ENCODE measurements around the gene USP16. TPM values are rescaled to one million over a fixed set of nuclear protein-coding genes. Genes with fewer than 3 reads are reported as not detected.
A peak's percentile ranks its signal among the peaks of the same experiment; 100 is the strongest.
"Not testable (repeated sequence)": the region's sequence is repeated elsewhere in the genome, so short reads cannot be mapped to it uniquely, and the experiment has no call there.

USP16 gene
- total RNA-seq, 1 experiment from 2014 or later = 27.3 TPM

DNA sequence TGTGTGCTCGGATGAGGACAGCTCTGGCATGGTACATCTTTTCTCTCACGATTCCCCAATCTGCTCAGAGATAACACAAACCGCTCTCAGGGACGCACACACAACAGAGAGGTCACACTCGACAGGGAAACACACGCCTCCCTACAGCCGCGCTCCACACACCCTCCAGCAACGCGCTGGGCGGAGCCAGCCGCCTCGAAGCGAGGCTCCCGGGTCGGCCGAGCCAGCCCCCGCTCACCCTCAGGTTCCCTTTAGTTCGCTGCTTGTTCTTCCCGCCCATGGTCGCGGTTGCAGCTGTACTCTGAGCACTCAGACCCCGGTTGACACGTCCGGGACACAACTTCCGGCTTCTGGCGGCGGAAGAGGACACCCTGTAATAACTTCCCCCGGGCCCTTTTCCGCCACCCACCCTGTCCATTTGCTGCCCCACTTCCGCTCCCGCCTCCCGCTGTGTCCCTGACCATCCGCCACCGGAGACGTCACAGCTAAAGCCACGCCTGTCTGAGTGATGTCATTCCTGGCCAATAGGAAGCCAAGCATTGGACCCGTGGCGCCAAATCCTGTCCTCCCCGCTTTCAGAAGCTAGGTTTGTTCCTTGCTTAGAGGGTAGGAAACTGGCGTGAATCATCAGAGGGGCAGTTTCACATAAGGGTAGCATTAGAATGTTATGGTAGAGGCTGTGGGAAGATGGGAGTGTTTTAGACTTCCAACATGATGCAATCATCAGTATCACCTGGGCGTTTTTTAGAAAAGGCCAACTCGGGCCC lies 31.8 kb upstream of the USP16 start, which contains the start of gene LTN1:
Gene LTN1, minus strand, starts transcription at position 352 of the 767 bp plus-strand sequence. Its CDS starts 72 bp downstream, at position 280.
- H4K20me1 ChIP-seq (ENCODE audit: insufficient read depth, low read depth, low read length) = no peaks in the 10 kb centered on the region
- H2AFZ ChIP-seq (ENCODE audit: low read length) = 0 out of 2 replicates have a peak within 1 kb of the TSS, but pooled peaks have one; percentile 52
- peak within 1 kb of the TSS; percentile 82 for H3K4me2 ChIP-seq (ENCODE audit: low read depth, low read length, poor library complexity, severe bottlenecking)
- no peaks in the 10 kb centered on the region for H3K9me3 ChIP-seq (ENCODE audit: low read length)
- H3K9ac ChIP-seq (ENCODE audit: low read length) = peak within 1 kb of the TSS; percentile 82
- H3K36me3 ChIP-seq (ENCODE audit: insufficient read depth, low read length) = no peaks in the 10 kb centered on the region
- peak within 1 kb of the TSS; percentile 72 for H3K27ac ChIP-seq (ENCODE audit: low read length)
- DNase-seq = peak; percentile 100
- H3K79me2 ChIP-seq (ENCODE audit: low read length) = peaks cover 46% of the 10 kb centered on the region
- H3K4me1 ChIP-seq (ENCODE audit: low read length) = peaks cover 26% of the 10 kb centered on the region
- peak within 1 kb of the TSS; percentile 80 for H3K4me3 ChIP-seq (ENCODE audit: low read length)
- no peaks in the 10 kb centered on the region for H3K9me2 ChIP-seq (replicated peaks; ENCODE audit: insufficient read depth, low read length)
- H3K27me3 ChIP-seq (ENCODE audit: low read length) = no peaks in the 10 kb centered on the region

GRCh38 chr21:28993293-28993629 lies 31.2 kb upstream of the USP16 start:
- peak overlapping the region; percentile 70; the same call in 1 of the 2 replicates for H3K27ac ChIP-seq (ENCODE audit: low read length)
- H3K4me1 ChIP-seq (ENCODE audit: low read length) = peaks cover 26% of the 10 kb centered on the region
- H3K36me3 ChIP-seq (ENCODE audit: insufficient read depth, low read length) = no peaks in the 10 kb centered on the region
- DNase-seq = no peak
- H4K20me1 ChIP-seq (ENCODE audit: insufficient read depth, low read depth, low read length) = no peaks in the 10 kb centered on the region
- H3K79me2 ChIP-seq (ENCODE audit: low read length) = peaks cover 41% of the 10 kb centered on the region
- H3K9me2 ChIP-seq (replicated peaks; ENCODE audit: insufficient read depth, low read length) = no peaks in the 10 kb centered on the region
- H3K9ac ChIP-seq (ENCODE audit: low read length) = peak overlapping the region; percentile 77
- H3K4me2 ChIP-seq (ENCODE audit: low read depth, low read length, poor library complexity, severe bottlenecking) = peak overlapping the region; percentile 80
- H2AFZ ChIP-seq (ENCODE audit: low read length) = 0 out of 2 replicates have a peak overlapping the region, but pooled peaks have one; percentile 52
- peak overlapping the region; percentile 66 for H3K4me3 ChIP-seq (ENCODE audit: low read length)
- no peaks in the 10 kb centered on the region for H3K27me3 ChIP-seq (ENCODE audit: low read length)
- H3K9me3 ChIP-seq (ENCODE audit: low read length) = no peaks in the 10 kb centered on the region

- Histone ChIP-seq H3K27me3 (ENCODE audit: low read length) (no peaks in the 10 kb centered on the region), H4K20me1 (ENCODE audit: insufficient read depth, low read depth, low read length) (no peaks in the 10 kb centered on the region), H3K9me2 (replicated peaks; ENCODE audit: insufficient read depth, low read length) (no peaks in the 10 kb centered on the region), H3K4me2 (ENCODE audit: low read depth, low read length, poor library complexity, severe bottlenecking) (peak overlapping the region; percentile 87), H2AFZ (ENCODE audit: low read length) (no peak overlapping the region), H3K4me1 (ENCODE audit: low read length) (peaks cover 29% of the 10 kb centered on the region), H3K9me3 (ENCODE audit: low read length) (no peaks in the 10 kb centered on the region), H3K79me2 (ENCODE audit: low read length) (peaks cover 10% of the 10 kb centered on the region; the same call in 1 of the 2 replicates), H3K9ac (ENCODE audit: low read length) (peak overlapping the region; percentile 98), H3K4me3 (ENCODE audit: low read length) (peak overlapping the region; percentile 96), H3K27ac (ENCODE audit: low read length) (peak overlapping the region; percentile 83), H3K36me3 (ENCODE audit: insufficient read depth, low read length) (peaks cover 11% of the 10 kb centered on the region; the same call in 1 of the 2 replicates)
- DNase-seq = peak; percentile 98
These were observed 21.9 kb upstream of the USP16 start for GRCh38 chr21:29002442-29003144.

DNA sequence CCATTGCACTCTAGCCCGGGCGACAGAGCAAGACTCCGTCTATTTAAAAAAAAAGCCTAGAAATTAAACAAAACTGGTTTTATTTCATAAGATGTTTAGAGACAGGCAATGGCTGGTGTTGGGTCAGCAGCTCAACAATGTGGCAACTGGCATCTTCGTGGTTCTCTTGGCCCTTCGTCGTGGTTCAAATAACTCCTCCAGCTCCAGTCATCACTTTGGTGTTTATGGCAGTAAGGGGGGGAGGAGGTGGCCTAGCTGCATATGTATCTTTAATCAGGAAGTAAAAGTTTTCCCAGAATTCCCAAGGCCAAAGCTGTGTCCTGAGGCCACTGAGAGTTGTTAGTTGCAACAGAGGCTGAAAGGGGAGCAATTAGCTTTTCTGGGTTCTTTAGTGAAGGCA lies 18.8 kb upstream of the USP16 start:
- Histone ChIP-seq H3K79me2 (ENCODE audit: low read length) (peaks cover 10% of the 10 kb centered on the region; the same call in 1 of the 2 replicates), H3K27ac (ENCODE audit: low read length) (no peak overlapping the region), H4K20me1 (ENCODE audit: insufficient read depth, low read depth, low read length) (no peaks in the 10 kb centered on the region), H3K4me2 (ENCODE audit: low read depth, low read length, poor library complexity, severe bottlenecking) (no peak overlapping the region), H3K9me3 (ENCODE audit: low read length) (no peaks in the 10 kb centered on the region), H2AFZ (ENCODE audit: low read length) (no peak overlapping the region), H3K36me3 (ENCODE audit: insufficient read depth, low read length) (peaks cover 22% of the 10 kb centered on the region; the same call in 1 of the 2 replicates), H3K9ac (ENCODE audit: low read length) (no peak overlapping the region), H3K4me1 (ENCODE audit: low read length) (peaks cover 29% of the 10 kb centered on the region), H3K27me3 (ENCODE audit: low read length) (no peaks in the 10 kb centered on the region), H3K9me2 (replicated peaks; ENCODE audit: insufficient read depth, low read length) (no peaks in the 10 kb centered on the region), H3K4me3 (ENCODE audit: low read length) (no peak overlapping the region)
- no peak for DNase-seq

DNA sequence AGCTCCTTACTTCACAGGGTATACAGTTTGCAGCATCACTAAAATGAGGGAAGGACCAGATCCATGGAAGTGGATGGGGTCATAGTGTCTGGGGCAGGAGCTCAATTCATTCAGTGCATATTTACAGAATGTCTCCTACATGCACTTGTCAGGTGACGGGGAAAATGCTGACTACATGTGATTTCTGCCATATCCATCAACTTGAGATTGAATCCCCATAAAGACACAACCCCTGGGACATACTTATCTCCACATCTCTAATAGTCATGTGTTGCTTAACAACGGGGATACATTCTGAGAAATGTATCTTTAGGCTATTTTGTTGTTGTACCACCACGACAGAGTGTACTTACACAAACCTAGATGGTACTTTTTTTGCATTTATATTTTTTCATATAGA lies 17.3 kb upstream of the USP16 start:
- H4K20me1 ChIP-seq (ENCODE audit: insufficient read depth, low read depth, low read length) = no peaks in the 10 kb centered on the region
- no peaks in the 10 kb centered on the region for H3K9me3 ChIP-seq (ENCODE audit: low read length)
- peaks cover 22% of the 10 kb centered on the region; the same call in 1 of the 2 replicates for H3K36me3 ChIP-seq (ENCODE audit: insufficient read depth, low read length)
- H3K4me2 ChIP-seq (ENCODE audit: low read depth, low read length, poor library complexity, severe bottlenecking) = no peak overlapping the region
- DNase-seq = no peak
- no peak overlapping the region for H3K4me3 ChIP-seq (ENCODE audit: low read length)
- no peaks in the 10 kb centered on the region for H3K27me3 ChIP-seq (ENCODE audit: low read length)
- H2AFZ ChIP-seq (ENCODE audit: low read length) = no peak overlapping the region
- H3K79me2 ChIP-seq (ENCODE audit: low read length) = peaks cover 10% of the 10 kb centered on the region; the same call in 1 of the 2 replicates
- no peak overlapping the region for H3K9ac ChIP-seq (ENCODE audit: low read length)
- no peak overlapping the region for H3K27ac ChIP-seq (ENCODE audit: low read length)
- no peaks in the 10 kb centered on the region for H3K9me2 ChIP-seq (replicated peaks; ENCODE audit: insufficient read depth, low read length)
- H3K4me1 ChIP-seq (ENCODE audit: low read length) = peaks cover 29% of the 10 kb centered on the region

- no peak for DNase-seq
- no peaks in the 10 kb centered on the region for H3K27me3 ChIP-seq (ENCODE audit: low read length)
- H3K4me2 ChIP-seq (ENCODE audit: low read depth, low read length, poor library complexity, severe bottlenecking) = no peak overlapping the region
- H3K9me3 ChIP-seq (ENCODE audit: low read length) = no peaks in the 10 kb centered on the region
- H4K20me1 ChIP-seq (ENCODE audit: insufficient read depth, low read depth, low read length) = no peaks in the 10 kb centered on the region
- peaks cover 22% of the 10 kb centered on the region; the same call in 1 of the 2 replicates for H3K36me3 ChIP-seq (ENCODE audit: insufficient read depth, low read length)
- no peaks in the 10 kb centered on the region for H3K9me2 ChIP-seq (replicated peaks; ENCODE audit: insufficient read depth, low read length)
- no peak overlapping the region for H3K4me3 ChIP-seq (ENCODE audit: low read length)
- no peak overlapping the region for H3K9ac ChIP-seq (ENCODE audit: low read length)
- H3K79me2 ChIP-seq (ENCODE audit: low read length) = peaks cover 11% of the 10 kb centered on the region; the same call in 1 of the 2 replicates
- no peak overlapping the region for H2AFZ ChIP-seq (ENCODE audit: low read length)
- no peak overlapping the region for H3K27ac ChIP-seq (ENCODE audit: low read length)
- peaks cover 26% of the 10 kb centered on the region for H3K4me1 ChIP-seq (ENCODE audit: low read length)
These were observed 16.7 kb upstream of the USP16 start for GRCh38 chr21:29007810-29008209.

- Histone ChIP-seq H3K9me3 (ENCODE audit: low read length) (no peaks in the 10 kb centered on the region), H3K79me2 (ENCODE audit: low read length) (peaks cover 11% of the 10 kb centered on the region; the same call in 1 of the 2 replicates), H3K4me2 (ENCODE audit: low read depth, low read length, poor library complexity, severe bottlenecking) (no peak overlapping the region), H3K4me1 (ENCODE audit: low read length) (peaks cover 26% of the 10 kb centered on the region), H3K9ac (ENCODE audit: low read length) (no peak overlapping the region), H3K36me3 (ENCODE audit: insufficient read depth, low read length) (peaks cover 22% of the 10 kb centered on the region; the same call in 1 of the 2 replicates), H3K27me3 (ENCODE audit: low read length) (no peaks in the 10 kb centered on the region), H3K4me3 (ENCODE audit: low read length) (no peak overlapping the region), H2AFZ (ENCODE audit: low read length) (no peak overlapping the region), H3K27ac (ENCODE audit: low read length) (no peak overlapping the region), H4K20me1 (ENCODE audit: insufficient read depth, low read depth, low read length) (no peaks in the 10 kb centered on the region), H3K9me2 (replicated peaks; ENCODE audit: insufficient read depth, low read length) (no peaks in the 10 kb centered on the region)
- no peak for DNase-seq
These were observed 16.1 kb upstream of the USP16 start for GRCh38 chr21:29008367-29008766.

DNA sequence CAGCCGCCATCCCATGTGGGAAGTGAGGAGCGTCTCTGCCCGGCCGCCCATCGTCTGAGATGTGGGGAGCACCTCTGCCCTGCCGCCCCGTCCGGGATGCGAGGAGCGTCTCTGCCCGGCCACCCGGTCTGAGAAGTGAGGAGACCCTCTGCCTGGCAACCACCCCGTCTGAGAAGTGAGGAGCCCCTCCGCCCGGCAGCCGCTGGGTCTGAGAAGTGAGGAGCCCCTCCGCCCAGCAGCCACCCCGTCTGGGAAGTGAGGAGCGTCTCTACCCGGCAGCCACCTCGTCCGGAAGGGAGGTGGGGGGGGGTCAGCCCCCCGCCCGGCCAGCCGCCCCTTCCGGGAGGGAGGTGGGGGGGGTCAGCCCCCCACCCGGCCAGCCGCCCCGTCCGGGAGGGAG lies 13.2 kb upstream of the USP16 start:
- H3K4me1 ChIP-seq (ENCODE audit: low read length); H3K9ac ChIP-seq (ENCODE audit: low read length); H3K9me2 ChIP-seq (replicated peaks; ENCODE audit: insufficient read depth, low read length); H3K4me3 ChIP-seq (ENCODE audit: low read length); H3K4me2 ChIP-seq (ENCODE audit: low read depth, low read length, poor library complexity, severe bottlenecking); H2AFZ ChIP-seq (ENCODE audit: low read length); H3K27ac ChIP-seq (ENCODE audit: low read length); DNase-seq; H3K9me3 ChIP-seq (ENCODE audit: low read length); H4K20me1 ChIP-seq (ENCODE audit: insufficient read depth, low read depth, low read length); H3K27me3 ChIP-seq (ENCODE audit: low read length): not testable (repeated sequence)
- Histone ChIP-seq H3K79me2 (ENCODE audit: low read length) (peaks cover 18% of the 10 kb centered on the region), H3K36me3 (ENCODE audit: insufficient read depth, low read length) (peaks cover 20% of the 10 kb centered on the region; the same call in 1 of the 2 replicates)

Data from Karpas-422 (cell line).